ENCODE data around the gene SUGCT. TPM values are rescaled to one million over a fixed set of nuclear protein-coding genes. Genes with fewer than 3 reads are reported as not detected.

SUGCT gene
- polyA plus RNA-seq, 1 of the 3 experiments (the other 2 are of a cell fraction), result 53.7 TPM

GRCh38 chr7:40760987-40761386 is 626.2 kb downstream of the SUGCT start:
- no peaks in the 10 kb centered on the region for H4K20me1 ChIP-seq (ENCODE audit: insufficient read depth)
- CTCF ChIA-PET, result interaction anchor here (0.6 to 5.5 kb wide), 10 partner anchors 9 to 1425 kb away, joined by 3 to 26 read pairs (median 4); no protein-coding TSS in a partner anchor

GRCh38 chr7:40761762-40762560 is 627.2 kb downstream of the SUGCT start:
- 90% methylated on average over 14 of the region's 14 CpGs for WGBS (ENCODE audit: low lambda C conversion rate)
- H3K9ac ChIP-seq, result no peak overlapping the region
- peak; percentile 30 for TF ChIP-seq SMC3 (IDR thresholded peaks at IDR 0.05; ENCODE audit: low read depth, low read length)
- peak; percentile 48 for TF ChIP-seq RAD21 (IDR thresholded peaks at IDR 0.05; ENCODE audit: low read length)
- no peak for TF ChIP-seq MXI1 (IDR thresholded peaks at IDR 0.05; ENCODE audit: low read depth, low read length)
- TF ChIP-seq, protein P1, sequence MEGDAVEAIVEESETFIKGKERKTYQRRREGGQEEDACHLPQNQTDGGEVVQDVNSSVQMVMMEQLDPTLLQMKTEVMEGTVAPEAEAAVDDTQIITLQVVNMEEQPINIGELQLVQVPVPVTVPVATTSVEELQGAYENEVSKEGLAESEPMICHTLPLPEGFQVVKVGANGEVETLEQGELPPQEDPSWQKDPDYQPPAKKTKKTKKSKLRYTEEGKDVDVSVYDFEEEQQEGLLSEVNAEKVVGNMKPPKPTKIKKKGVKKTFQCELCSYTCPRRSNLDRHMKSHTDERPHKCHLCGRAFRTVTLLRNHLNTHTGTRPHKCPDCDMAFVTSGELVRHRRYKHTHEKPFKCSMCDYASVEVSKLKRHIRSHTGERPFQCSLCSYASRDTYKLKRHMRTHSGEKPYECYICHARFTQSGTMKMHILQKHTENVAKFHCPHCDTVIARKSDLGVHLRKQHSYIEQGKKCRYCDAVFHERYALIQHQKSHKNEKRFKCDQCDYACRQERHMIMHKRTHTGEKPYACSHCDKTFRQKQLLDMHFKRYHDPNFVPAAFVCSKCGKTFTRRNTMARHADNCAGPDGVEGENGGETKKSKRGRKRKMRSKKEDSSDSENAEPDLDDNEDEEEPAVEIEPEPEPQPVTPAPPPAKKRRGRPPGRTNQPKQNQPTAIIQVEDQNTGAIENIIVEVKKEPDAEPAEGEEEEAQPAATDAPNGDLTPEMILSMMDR (IDR thresholded peaks at IDR 0.05), result peak; percentile 43
- peaks cover 6% of the 10 kb centered on the region for H3K79me2 ChIP-seq (ENCODE audit: insufficient read depth)
- H3K4me2 ChIP-seq, result no peak overlapping the region
- H3K9me2 ChIP-seq, result no peaks in the 10 kb centered on the region; the same call in 1 of the 2 replicates
- ChIA-PET POLR2A (no interaction called here), CTCF (interaction anchor here (0.6 to 5.5 kb wide), 13 partner anchors 8 to 1424 kb away, joined by 3 to 26 read pairs (median 4); no protein-coding TSS in a partner anchor)
- no peaks in the 10 kb centered on the region for H3K9me3 ChIP-seq
- H3K4me1 ChIP-seq (ENCODE audit: control insufficient read depth in 1 of 2, insufficient read depth in 2 of 2, low read depth in 1 of 2, low read length in 1 of 2), result peaks cover 12 to 20% of the 10 kb centered on the region in 2 experiments; a peak in 3 of 4 replicates
- peak overlapping the region in 1 of 2 experiments; percentile 39; a peak in 2 of 4 replicates for H3K27ac ChIP-seq (ENCODE audit: low read depth in 2 of 2, low read length in 1 of 2)
- peaks cover 4 to 20% of the 10 kb centered on the region in 2 experiments for H3K36me3 ChIP-seq (replicated peaks in 1 of 2; ENCODE audit: control insufficient read depth in 1 of 2, insufficient read depth in 2 of 2, low read length in 1 of 2)
- H3F3A ChIP-seq (replicated peaks; ENCODE audit: insufficient read depth), result peaks cover 12% of the 10 kb centered on the region
- H2AFZ ChIP-seq (ENCODE audit: low read depth), result no peak overlapping the region
- no peaks in the 10 kb centered on the region for H3K27me3 ChIP-seq (ENCODE audit: insufficient read depth)
- no peak overlapping the region for H3K4me3 ChIP-seq (ENCODE audit: low read depth in 2 of 2, low read length in 1 of 2)
- no peak for DNase-seq
- no peaks in the 10 kb centered on the region for H4K20me1 ChIP-seq (ENCODE audit: insufficient read depth)

More at GRCh38 chr7:40760987-40761386, 626.2 kb downstream of the SUGCT start:
- no peaks in the 10 kb centered on the region for H3K27me3 ChIP-seq (ENCODE audit: insufficient read depth)
- H3K36me3 ChIP-seq (replicated peaks in 1 of 2; ENCODE audit: control insufficient read depth in 1 of 2, insufficient read depth in 2 of 2, low read length in 1 of 2), result peaks cover 4 to 20% of the 10 kb centered on the region in 2 experiments
- H3K4me1 ChIP-seq (ENCODE audit: control insufficient read depth in 1 of 2, insufficient read depth in 2 of 2, low read depth in 1 of 2, low read length in 1 of 2), result peaks cover 21 to 30% of the 10 kb centered on the region in 2 experiments
- no peaks in the 10 kb centered on the region; the same call in 1 of the 2 replicates for H3K9me2 ChIP-seq
- WGBS (ENCODE audit: low lambda C conversion rate), result 86% methylated on average over 4 of the region's 4 CpGs
- H3K27ac ChIP-seq (ENCODE audit: low read depth in 2 of 2, low read length in 1 of 2), result peak overlapping the region in 1 of 2 experiments; percentile 1; a peak in 1 of 4 replicates
- peaks cover 13% of the 10 kb centered on the region for H3K79me2 ChIP-seq (ENCODE audit: insufficient read depth)
- DNase-seq, result no peak
- POLR2A ChIA-PET, result no interaction called here
- H3K9ac ChIP-seq, result no peak overlapping the region
- no peaks in the 10 kb centered on the region for H3K9me3 ChIP-seq
- TF ChIP-seq EP300 (IDR thresholded peaks at IDR 0.05; ENCODE audit: borderline replicate concordance in 1 of 2, low read depth in 1 of 2, low read length in 1 of 2) (no peak), MXI1 (IDR thresholded peaks at IDR 0.05; ENCODE audit: low read depth, low read length) (0 out of 2 replicates have a peak, but pooled peaks have one; percentile 26)
- TF ChIP-seq, protein P2, sequence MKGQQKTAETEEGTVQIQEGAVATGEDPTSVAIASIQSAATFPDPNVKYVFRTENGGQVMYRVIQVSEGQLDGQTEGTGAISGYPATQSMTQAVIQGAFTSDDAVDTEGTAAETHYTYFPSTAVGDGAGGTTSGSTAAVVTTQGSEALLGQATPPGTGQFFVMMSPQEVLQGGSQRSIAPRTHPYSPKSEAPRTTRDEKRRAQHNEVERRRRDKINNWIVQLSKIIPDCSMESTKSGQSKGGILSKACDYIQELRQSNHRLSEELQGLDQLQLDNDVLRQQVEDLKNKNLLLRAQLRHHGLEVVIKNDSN (IDR thresholded peaks at IDR 0.05; ENCODE audit: borderline replicate concordance, low read depth), result no peak
- no peak overlapping the region for H3K4me3 ChIP-seq (ENCODE audit: low read depth in 2 of 2, low read length in 1 of 2)
- peaks cover 12% of the 10 kb centered on the region for H3F3A ChIP-seq (replicated peaks; ENCODE audit: insufficient read depth)
- H2AFZ ChIP-seq (ENCODE audit: low read depth), result no peak overlapping the region
- H3K4me2 ChIP-seq, result no peak overlapping the region

Data from SK-N-SH (cell line).